ENCODE data around the gene SCYGR4.

SCYGR4 gene

GRCh38 chr2:227614740-227615139, 2.6 kb upstream of the SCYGR4 start, which contains the start of gene SCYGR3:
TSS of gene SCYGR3 (minus strand) at chr2:227614840. CDS start at chr2:227614840, 0 bp downstream.
- Histone ChIP-seq H3K9ac (ENCODE audit: low read depth, low read length) (no peak within 1 kb of the TSS), H3K4me3 (ENCODE audit: low read depth, low read length) (no peak within 1 kb of the TSS), H3K27ac (ENCODE audit: low read depth, low read length) (no peak within 1 kb of the TSS), H3K27me3 (ENCODE audit: control insufficient read depth, insufficient read depth, low read length) (no peaks in the 10 kb centered on the region), H3K36me3 (ENCODE audit: control insufficient read depth, insufficient read depth, low read length) (no peaks in the 10 kb centered on the region), H3K4me1 (ENCODE audit: control insufficient read depth, insufficient read depth, low read length) (peaks cover 14% of the 10 kb centered on the region), H3K9me3 (ENCODE audit: control insufficient read depth, insufficient read depth, low read length) (no peaks in the 10 kb centered on the region)

- no peaks in the 10 kb centered on the region for H3K9me3 ChIP-seq (ENCODE audit: control insufficient read depth, insufficient read depth, low read length)
- H3K27me3 ChIP-seq (ENCODE audit: control insufficient read depth, insufficient read depth, low read length): no peaks in the 10 kb centered on the region
- H3K4me3 ChIP-seq (ENCODE audit: low read depth, low read length): no peak overlapping the region
- peaks cover 14% of the 10 kb centered on the region for H3K4me1 ChIP-seq (ENCODE audit: control insufficient read depth, insufficient read depth, low read length)
- no peak overlapping the region for H3K9ac ChIP-seq (ENCODE audit: low read depth, low read length)
- no peak overlapping the region for H3K27ac ChIP-seq (ENCODE audit: low read depth, low read length)
- no peaks in the 10 kb centered on the region for H3K36me3 ChIP-seq (ENCODE audit: control insufficient read depth, insufficient read depth, low read length)
Observed at GRCh38 chr2:227615181-227615580, 2.1 kb upstream of the SCYGR4 start.

- H3K36me3 ChIP-seq (ENCODE audit: control insufficient read depth, insufficient read depth, low read length): no peaks in the 10 kb centered on the region
- H3K27me3 ChIP-seq (ENCODE audit: control insufficient read depth, insufficient read depth, low read length): no peaks in the 10 kb centered on the region
- no peak overlapping the region for H3K4me3 ChIP-seq (ENCODE audit: low read depth, low read length)
- H3K27ac ChIP-seq (ENCODE audit: low read depth, low read length): no peak overlapping the region
- no peaks in the 10 kb centered on the region for H3K9me3 ChIP-seq (ENCODE audit: control insufficient read depth, insufficient read depth, low read length)
- H3K4me1 ChIP-seq (ENCODE audit: control insufficient read depth, insufficient read depth, low read length): peaks cover 14% of the 10 kb centered on the region
- no peak overlapping the region for H3K9ac ChIP-seq (ENCODE audit: low read depth, low read length)
Observed at GRCh38 chr2:227615906-227616305, 1.4 kb upstream of the SCYGR4 start.

GRCh38 chr2:227616631-227617030, 667 bp upstream of the SCYGR4 start:
- no peak overlapping the region for H3K4me3 ChIP-seq (ENCODE audit: low read depth, low read length)
- no peaks in the 10 kb centered on the region for H3K36me3 ChIP-seq (ENCODE audit: control insufficient read depth, insufficient read depth, low read length)
- H3K9me3 ChIP-seq (ENCODE audit: control insufficient read depth, insufficient read depth, low read length): no peaks in the 10 kb centered on the region
- no peaks in the 10 kb centered on the region for H3K27me3 ChIP-seq (ENCODE audit: control insufficient read depth, insufficient read depth, low read length)
- H3K9ac ChIP-seq (ENCODE audit: low read depth, low read length): no peak overlapping the region
- H3K27ac ChIP-seq (ENCODE audit: low read depth, low read length): peak overlapping the region; percentile 29
- peaks cover 14% of the 10 kb centered on the region for H3K4me1 ChIP-seq (ENCODE audit: control insufficient read depth, insufficient read depth, low read length)

GRCh38 chr2:227623226-227623625, 5.9 kb downstream of the SCYGR4 start:
- H3K27ac ChIP-seq (ENCODE audit: low read depth, low read length): no peak overlapping the region
- no peak overlapping the region for H3K9ac ChIP-seq (ENCODE audit: low read depth, low read length)

GRCh38 chr2:227625420-227625819, 8.1 kb downstream of the SCYGR4 start:
- Histone ChIP-seq H3K27ac (ENCODE audit: low read depth, low read length) (no peak overlapping the region), H3K27me3 (ENCODE audit: control insufficient read depth, insufficient read depth, low read length) (no peaks in the 10 kb centered on the region)

More at GRCh38 chr2:227623226-227623625, 5.9 kb downstream of the SCYGR4 start:
- Histone ChIP-seq H3K4me1 (ENCODE audit: control insufficient read depth, insufficient read depth, low read length) (no peaks in the 10 kb centered on the region), H3K4me3 (ENCODE audit: low read depth, low read length) (no peak overlapping the region), H3K9me3 (ENCODE audit: control insufficient read depth, insufficient read depth, low read length) (no peaks in the 10 kb centered on the region), H3K36me3 (ENCODE audit: control insufficient read depth, insufficient read depth, low read length) (no peaks in the 10 kb centered on the region), H3K27me3 (ENCODE audit: control insufficient read depth, insufficient read depth, low read length) (no peaks in the 10 kb centered on the region)

GRCh38 chr2:227626580-227627151, 9.4 kb downstream of the SCYGR4 start:
- Histone ChIP-seq H3K4me1 (ENCODE audit: control insufficient read depth, insufficient read depth, low read length) (no peaks in the 10 kb centered on the region), H3K36me3 (ENCODE audit: control insufficient read depth, insufficient read depth, low read length) (no peaks in the 10 kb centered on the region)

More at GRCh38 chr2:227625420-227625819, 8.1 kb downstream of the SCYGR4 start:
- H3K9me3 ChIP-seq (ENCODE audit: control insufficient read depth, insufficient read depth, low read length): no peaks in the 10 kb centered on the region
- no peak overlapping the region for H3K9ac ChIP-seq (ENCODE audit: low read depth, low read length)
- H3K4me1 ChIP-seq (ENCODE audit: control insufficient read depth, insufficient read depth, low read length): no peaks in the 10 kb centered on the region
- no peak overlapping the region for H3K4me3 ChIP-seq (ENCODE audit: low read depth, low read length)
- H3K36me3 ChIP-seq (ENCODE audit: control insufficient read depth, insufficient read depth, low read length): no peaks in the 10 kb centered on the region

GRCh38 chr2:227627769-227628168, 10.5 kb downstream of the SCYGR4 start:
- H3K4me1 ChIP-seq (ENCODE audit: control insufficient read depth, insufficient read depth, low read length): no peaks in the 10 kb centered on the region
- H3K9ac ChIP-seq (ENCODE audit: low read depth, low read length): no peak overlapping the region
- H3K9me3 ChIP-seq (ENCODE audit: control insufficient read depth, insufficient read depth, low read length): no peaks in the 10 kb centered on the region
- H3K27ac ChIP-seq (ENCODE audit: low read depth, low read length): no peak overlapping the region
- no peaks in the 10 kb centered on the region for H3K27me3 ChIP-seq (ENCODE audit: control insufficient read depth, insufficient read depth, low read length)
- H3K36me3 ChIP-seq (ENCODE audit: control insufficient read depth, insufficient read depth, low read length): no peaks in the 10 kb centered on the region
- H3K4me3 ChIP-seq (ENCODE audit: low read depth, low read length): no peak overlapping the region

More at GRCh38 chr2:227626580-227627151, 9.4 kb downstream of the SCYGR4 start:
- no peak overlapping the region for H3K27ac ChIP-seq (ENCODE audit: low read depth, low read length)
- no peaks in the 10 kb centered on the region for H3K27me3 ChIP-seq (ENCODE audit: control insufficient read depth, insufficient read depth, low read length)
- no peak overlapping the region for H3K9ac ChIP-seq (ENCODE audit: low read depth, low read length)
- H3K9me3 ChIP-seq (ENCODE audit: control insufficient read depth, insufficient read depth, low read length): no peaks in the 10 kb centered on the region
- H3K4me3 ChIP-seq (ENCODE audit: low read depth, low read length): no peak overlapping the region

GRCh38 chr2:227629435-227629834, 12.1 kb downstream of the SCYGR4 start:
- Histone ChIP-seq H3K27me3 (ENCODE audit: control insufficient read depth, insufficient read depth, low read length) (no peaks in the 10 kb centered on the region), H3K9ac (ENCODE audit: low read depth, low read length) (no peak overlapping the region), H3K4me1 (ENCODE audit: control insufficient read depth, insufficient read depth, low read length) (no peaks in the 10 kb centered on the region), H3K4me3 (ENCODE audit: low read depth, low read length) (no peak overlapping the region), H3K36me3 (ENCODE audit: control insufficient read depth, insufficient read depth, low read length) (no peaks in the 10 kb centered on the region), H3K27ac (ENCODE audit: low read depth, low read length) (no peak overlapping the region), H3K9me3 (ENCODE audit: control insufficient read depth, insufficient read depth, low read length) (no peaks in the 10 kb centered on the region)

GRCh38 chr2:227630322-227630721, 13.0 kb downstream of the SCYGR4 start:
- H3K27ac ChIP-seq (ENCODE audit: low read depth, low read length): no peak overlapping the region
- no peaks in the 10 kb centered on the region for H3K9me3 ChIP-seq (ENCODE audit: control insufficient read depth, insufficient read depth, low read length)
- no peaks in the 10 kb centered on the region for H3K27me3 ChIP-seq (ENCODE audit: control insufficient read depth, insufficient read depth, low read length)
- no peaks in the 10 kb centered on the region for H3K4me1 ChIP-seq (ENCODE audit: control insufficient read depth, insufficient read depth, low read length)
- no peak overlapping the region for H3K9ac ChIP-seq (ENCODE audit: low read depth, low read length)
- H3K4me3 ChIP-seq (ENCODE audit: low read depth, low read length): no peak overlapping the region
- no peaks in the 10 kb centered on the region for H3K36me3 ChIP-seq (ENCODE audit: control insufficient read depth, insufficient read depth, low read length)

GRCh38 chr2:227632827-227633226, 15.5 kb downstream of the SCYGR4 start:
- H3K27ac ChIP-seq (ENCODE audit: low read depth, low read length): no peak overlapping the region

More at GRCh38 chr2:227632827-227633226, 15.5 kb downstream of the SCYGR4 start:
- Histone ChIP-seq H3K4me3 (ENCODE audit: low read depth, low read length) (no peak overlapping the region), H3K9ac (ENCODE audit: low read depth, low read length) (no peak overlapping the region), H3K27me3 (ENCODE audit: control insufficient read depth, insufficient read depth, low read length) (no peaks in the 10 kb centered on the region), H3K36me3 (ENCODE audit: control insufficient read depth, insufficient read depth, low read length) (no peaks in the 10 kb centered on the region), H3K4me1 (ENCODE audit: control insufficient read depth, insufficient read depth, low read length) (no peaks in the 10 kb centered on the region), H3K9me3 (ENCODE audit: control insufficient read depth, insufficient read depth, low read length) (no peaks in the 10 kb centered on the region)

Data from HUES48 (cell line).